Measurements from ENCODE around the gene SLC4A3.

- TF ChIP-seq CTCF (conservative IDR thresholded peaks at IDR 0.05) = no peak
- TF ChIP-seq EZH2 (IDR thresholded peaks at IDR 0.05; ENCODE audit: low read depth) = no peak
Measured at GRCh38 chr2:219634951-219635751, 7.7 kb downstream of the SLC4A3 start.
